Glutamatergic neuron (in vitro differentiated cells): ENCODE results near the gene SMAD7. TPM values are rescaled to one million over a fixed set of nuclear protein-coding genes. Genes with fewer than 3 reads are reported as not detected.

Source experiments
- DNase-seq: peaks from one replicate; pipeline ENCODE4 v3.0.0; 2022
- H3K27ac Mint-ChIP-seq: one replicate; pipeline ENCODE4 v1.8.0; 2020; ENCODE audit warnings: mild to moderate bottlenecking, mixed read lengths, inconsistent platforms; ENCODE audit not compliant: unreplicated experiment
- H3K27me3 Mint-ChIP-seq: one replicate; pipeline ENCODE4 v1.8.0; 2020; ENCODE audit warnings: mild to moderate bottlenecking, moderate library complexity, mixed read lengths, inconsistent platforms; ENCODE audit not compliant: unreplicated experiment
- H3K36me3 Mint-ChIP-seq: one replicate; pipeline ENCODE4 v1.8.0; 2020; ENCODE audit warnings: mild to moderate bottlenecking, mixed read lengths, inconsistent platforms; ENCODE audit not compliant: unreplicated experiment
- H3K4me1 Mint-ChIP-seq: one replicate; pipeline ENCODE4 v1.8.0; 2020; ENCODE audit warnings: mild to moderate bottlenecking, low read depth, mixed read lengths, inconsistent platforms; ENCODE audit not compliant: unreplicated experiment
- H3K4me3 Mint-ChIP-seq: one replicate; pipeline ENCODE4 v1.8.0; 2020; ENCODE audit warnings: mild to moderate bottlenecking, mixed read lengths, inconsistent platforms; ENCODE audit not compliant: unreplicated experiment
- H3K9me3 Mint-ChIP-seq: one replicate; pipeline ENCODE4 v1.8.0; 2020; ENCODE audit warnings: mild to moderate bottlenecking, moderate library complexity, mixed read lengths, inconsistent platforms; ENCODE audit not compliant: unreplicated experiment
- CTCF ChIP-seq: fragments of 200-600 bp; sonication (generic); IDR thresholded peaks from one replicate; pipeline ENCODE4 v1.5.0; 2021; ENCODE audit not compliant: partially characterized antibody, unreplicated experiment
- total RNA-seq: library from RNA; stranded (reverse); fragmentation: NEBNext Ultra II Directional; extraction: Animal tissue kit (Norgen Biotek cat#: 25700); gene quantifications from one replicate; pipeline ENCODE4 v1.2.1, GENCODE V29; 2021; ENCODE audit not compliant: unreplicated experiment

SMAD7 gene
- total RNA-seq, 1 donor from 2014 or later, result 10.8 TPM

- Mint-ChIP-seq H3K4me1 (peaks cover 56% of the 10 kb centered on the region), H3K27ac (no peak overlapping the region), H3K36me3 (no peaks in the 10 kb centered on the region), H3K4me3 (no peak overlapping the region), H3K9me3 (peaks cover 6% of the 10 kb centered on the region), H3K27me3 (peaks cover 3% of the 10 kb centered on the region)
- DNase-seq, result no peak
- no peak for TF ChIP-seq CTCF
Measured at GRCh38 chr18:48941672-48942071, 9.1 kb downstream of the SMAD7 start.

GRCh38 chr18:48940854-48941611 lies 9.7 kb downstream of the SMAD7 start:
- Mint-ChIP-seq H3K36me3 (no peaks in the 10 kb centered on the region), H3K4me3 (no peak overlapping the region), H3K27ac (peak overlapping the region; percentile 30), H3K27me3 (peaks cover 3% of the 10 kb centered on the region), H3K9me3 (peaks cover 6% of the 10 kb centered on the region), H3K4me1 (peaks cover 52% of the 10 kb centered on the region)
- DNase-seq, result no peak
- TF ChIP-seq CTCF, result no peak

GRCh38 chr18:48939205-48940097 lies 11.3 kb downstream of the SMAD7 start:
- Mint-ChIP-seq H3K4me3 (peak overlapping the region; percentile 74), H3K4me1 (peaks cover 49% of the 10 kb centered on the region), H3K36me3 (no peaks in the 10 kb centered on the region), H3K27me3 (peaks cover 3% of the 10 kb centered on the region), H3K9me3 (peaks cover 6% of the 10 kb centered on the region), H3K27ac (peak overlapping the region; percentile 66)
- no peak for TF ChIP-seq CTCF
- DNase-seq, result no peak

- peak overlapping the region; percentile 74 for H3K4me3 Mint-ChIP-seq
- H3K27me3 Mint-ChIP-seq, result peaks cover 3% of the 10 kb centered on the region
- H3K4me1 Mint-ChIP-seq, result peaks cover 51% of the 10 kb centered on the region
- peak overlapping the region; percentile 66 for H3K27ac Mint-ChIP-seq
- peaks cover 6% of the 10 kb centered on the region for H3K9me3 Mint-ChIP-seq
- DNase-seq, result no peak
- TF ChIP-seq CTCF, result no peak
- no peaks in the 10 kb centered on the region for H3K36me3 Mint-ChIP-seq
Measured at GRCh38 chr18:48938827-48939204, 11.9 kb downstream of the SMAD7 start.
